Keratinocyte (primary cell): ENCODE data around the gene PRPF18. TPM values are rescaled to one million over a fixed set of nuclear protein-coding genes. Genes with fewer than 3 reads are reported as not detected.

Experiments
- DNase-seq: peaks from one replicate; pipeline ENCODE4 v3.0.0-alpha.2; 2011; ENCODE audit warnings: low read depth, missing footprints, low spot score
- FAIRE-seq: peaks from 2 replicates; lab custom pipeline; 2011; peaks lifted over from hg19 to GRCh38; lab: Jason Lieb, UNC
- H2AFZ ChIP-seq: 2 replicates; pipeline ENCODE4 v1.6.0; 2012; ENCODE audit warnings: low read length, control low read depth, inconsistent platforms; ENCODE audit not compliant: control insufficient read depth
- H3K27ac ChIP-seq: 2 replicates; pipeline ENCODE4 v1.5.1; 2011; ENCODE audit warnings: low read length; ENCODE audit not compliant: control insufficient read depth, insufficient read depth
- H3K27me3 ChIP-seq: 3 replicates; pipeline ENCODE4 v1.6.0; 2011; ENCODE audit warnings: low read length; ENCODE audit not compliant: control insufficient read depth, insufficient read depth; ENCODE audit errors: extremely low read depth
- H3K36me3 ChIP-seq, 2 experiments: 2 replicates in 1 of 2; 3 replicates in 1 of 2; pipeline ENCODE4 v1.5.1; 2011; ENCODE audit warnings: low read length in 2 of 2, mild to moderate bottlenecking in 1 of 2; ENCODE audit not compliant: control insufficient read depth in 2 of 2, insufficient read depth in 2 of 2; ENCODE audit errors: extremely low read depth in 1 of 2
- H3K4me1 ChIP-seq: 3 replicates; pipeline ENCODE4 v1.5.1; 2011; ENCODE audit warnings: low read length; ENCODE audit not compliant: control insufficient read depth, insufficient read depth; ENCODE audit errors: extremely low read depth
- H3K4me2 ChIP-seq: 3 replicates; pipeline ENCODE4 v1.6.0; 2011; ENCODE audit warnings: low read depth, low read length; ENCODE audit not compliant: control insufficient read depth, insufficient read depth; ENCODE audit errors: extremely low read depth
- H3K4me3 ChIP-seq, 3 experiments: fragments of 200-600 bp in 1 of 3; sonication (generic) in 1 of 3; 2 replicates in 2 of 3; 3 replicates in 1 of 3; pipeline ENCODE4 v1.5.1; 2011 to 2016; ENCODE audit warnings: low read length in 3 of 3, mild to moderate bottlenecking in 3 of 3, control low read depth in 2 of 3, inconsistent platforms in 1 of 3, low read depth in 1 of 3, mixed read lengths in 1 of 3, mixed run types in 1 of 3, moderate library complexity in 1 of 3; ENCODE audit not compliant: control insufficient read depth in 2 of 3, insufficient read depth in 2 of 3; ENCODE audit errors: extremely low read depth in 1 of 3
- H3K79me2 ChIP-seq: 2 replicates; pipeline ENCODE4 v1.6.0; 2012; ENCODE audit warnings: low read length; ENCODE audit not compliant: control insufficient read depth, insufficient read depth
- H3K9ac ChIP-seq: 3 replicates; pipeline ENCODE4 v1.6.0; 2011; ENCODE audit warnings: low read length; ENCODE audit not compliant: control insufficient read depth, insufficient read depth; ENCODE audit errors: extremely low read depth
- H3K9me1 ChIP-seq: 3 replicates; pipeline ENCODE4 v1.6.0; 2011; ENCODE audit warnings: low read length; ENCODE audit not compliant: control insufficient read depth, insufficient read depth; ENCODE audit errors: extremely low read depth
- H3K9me3 ChIP-seq: 2 replicates; pipeline ENCODE4 v1.5.1; 2012; ENCODE audit warnings: low read depth, low read length; ENCODE audit not compliant: control insufficient read depth
- H4K20me1 ChIP-seq: 3 replicates; pipeline ENCODE4 v1.6.0; 2011; ENCODE audit warnings: low read length; ENCODE audit not compliant: control insufficient read depth, insufficient read depth; ENCODE audit errors: extremely low read depth
- CTCF ChIP-seq, 3 experiments: IDR thresholded peaks in 1 of 3; conservative IDR thresholded peaks in 1 of 3; optimal IDR thresholded peaks in 1 of 3; 2 replicates in 2 of 3; 3 replicates in 1 of 3; pipeline versions ENCODE3 to v1.5.1; 2011; ENCODE audit warnings: low read length in 3 of 3, mild to moderate bottlenecking in 3 of 3, moderate library complexity in 2 of 3, control low read depth in 1 of 3, inconsistent platforms in 1 of 3; ENCODE audit not compliant: insufficient read depth in 2 of 3; ENCODE audit errors: extremely low read depth in 1 of 3
- EZH2 ChIP-seq: IDR thresholded peaks from one replicate; pipeline ENCODE4 v1.6.1; 2012; ENCODE audit warnings: inconsistent platforms, mild to moderate bottlenecking, low read length, moderate library complexity
- dilution Hi-C: fragments of 300-500 bp; cut with MboI; formaldehyde crosslinking; loops from one replicate; pipeline ENCODE4 v1.7.0; 2020; ENCODE audit warnings: low sequenced_read_pairs; ENCODE audit not compliant: extremely low pct_ligation_motif_present
- polyA plus RNA-seq, 5 experiments: library from polyadenylated mRNA; depleted of rRNA in 3 of 5; stranded (reverse) in 3 of 5; stranded (forward) in 1 of 5; unstranded in 1 of 5; fragments of >200 nt; gene quantifications; 1 replicate in 1 of 5; 2 replicates in 3 of 5; 3 replicates in 1 of 5; pipeline versions ENCODE4 v1.2.1 to v1.2.3, GENCODE V29; 2011 to 2012; ENCODE audit warnings: missing spikeins in 2 of 5, low read depth in 1 of 5, low replicate concordance in 1 of 5

The PRPF18 gene
- polyA plus RNA-seq, 1 donor (not counting 4 experiments of a cell fraction or from before 2014, with no cell fraction given): 28.0 TPM

GRCh38 chr10:13560597-13560996, 26.2 kb upstream of the PRPF18 start:
- no peak overlapping the region for H3K4me2 ChIP-seq

GRCh38 chr10:13563481-13564445, 23.0 kb upstream of the PRPF18 start:
- DNase-seq (no peak), FAIRE-seq (no peak)
- H3K4me3 ChIP-seq: no peak overlapping the region
- no peaks in the 10 kb centered on the region for H3K27me3 ChIP-seq
- TF ChIP-seq EZH2 (no peak), CTCF (optimal IDR thresholded peaks at IDR 0.05 in 1 of 3, IDR thresholded peaks at IDR 0.05 in 1 of 3, conservative IDR thresholded peaks at IDR 0.05 in 1 of 3; ENCODE audit: extremely low read depth in 1 of 3, insufficient read depth in 2 of 3, low read length in 3 of 3) (no peak)
- no peaks in the 10 kb centered on the region for H4K20me1 ChIP-seq
- H3K9me3 ChIP-seq: no peaks in the 10 kb centered on the region
- H3K9ac ChIP-seq: no peak overlapping the region
- no peak overlapping the region for H2AFZ ChIP-seq
- no peaks in the 10 kb centered on the region for H3K36me3 ChIP-seq
- no peaks in the 10 kb centered on the region for H3K4me1 ChIP-seq
- dilution Hi-C loops: no loop called here
- no peak overlapping the region for H3K27ac ChIP-seq
- H3K4me2 ChIP-seq: no peak overlapping the region
- no peaks in the 10 kb centered on the region for H3K9me1 ChIP-seq
- H3K79me2 ChIP-seq: no peaks in the 10 kb centered on the region

More at GRCh38 chr10:13560597-13560996, 26.2 kb upstream of the PRPF18 start:
- FAIRE-seq: no peak
- H3K79me2 ChIP-seq: no peaks in the 10 kb centered on the region
- DNase-seq: no peak
- no peak overlapping the region for H2AFZ ChIP-seq
- dilution Hi-C loops: no loop called here
- H3K9me1 ChIP-seq: no peaks in the 10 kb centered on the region
- H3K4me3 ChIP-seq: no peak overlapping the region
- no peak overlapping the region for H3K27ac ChIP-seq
- H3K9ac ChIP-seq: no peak overlapping the region
- H4K20me1 ChIP-seq: no peaks in the 10 kb centered on the region
- no peak for TF ChIP-seq CTCF (optimal IDR thresholded peaks at IDR 0.05 in 1 of 3, IDR thresholded peaks at IDR 0.05 in 1 of 3, conservative IDR thresholded peaks at IDR 0.05 in 1 of 3; ENCODE audit: extremely low read depth in 1 of 3, insufficient read depth in 2 of 3, low read length in 3 of 3)
- no peak for TF ChIP-seq EZH2
- no peaks in the 10 kb centered on the region for H3K4me1 ChIP-seq
- H3K9me3 ChIP-seq: no peaks in the 10 kb centered on the region
- no peaks in the 10 kb centered on the region for H3K36me3 ChIP-seq
- H3K27me3 ChIP-seq: no peaks in the 10 kb centered on the region
